Parathyroid adenoma (tissue), 2 donors: Measurements from ENCODE around the gene TP53I13.
A peak's percentile ranks its signal among the peaks of the same experiment; 100 is the strongest.

ENCODE experiments used
- H2AFZ ChIP-seq: fragments of 300-600 bp; sonication (generic); one replicate; pipeline ENCODE4 v1.7.0; 2017; ENCODE audit warnings: antibody characterized with exemption, mild to moderate bottlenecking
- H3K27ac ChIP-seq: fragments of 300-600 bp; sonication (generic); one replicate; pipeline ENCODE4 v1.7.0; 2017
- H3K27me3 ChIP-seq: fragments of 300-600 bp; sonication (generic); one replicate; pipeline ENCODE4 v1.7.0; 2017; ENCODE audit warnings: low read length; ENCODE audit not compliant: control insufficient read depth, insufficient read depth
- H3K36me3 ChIP-seq: fragments of 300-600 bp; sonication (generic); one replicate; pipeline ENCODE4 v1.7.0; 2017; ENCODE audit warnings: low read length; ENCODE audit not compliant: control insufficient read depth, insufficient read depth
- H3K4me1 ChIP-seq: fragments of 300-600 bp; sonication (generic); one replicate; pipeline ENCODE4 v1.7.0; 2017; ENCODE audit warnings: control low read depth
- H3K4me2 ChIP-seq: fragments of 300-600 bp; sonication (generic); one replicate; pipeline ENCODE4 v1.7.0; 2017; ENCODE audit warnings: low read length
- H3K4me3 ChIP-seq: fragments of 300-600 bp; sonication (generic); one replicate; pipeline ENCODE4 v1.7.0; 2017; ENCODE audit warnings: low read depth, low read length
- H3K79me2 ChIP-seq: fragments of 300-600 bp; sonication (generic); one replicate; pipeline ENCODE4 v1.7.0; 2017; ENCODE audit warnings: control low read depth
- H3K9ac ChIP-seq: fragments of 300-600 bp; sonication (generic); one replicate; pipeline ENCODE4 v1.7.0; 2017; ENCODE audit warnings: mild to moderate bottlenecking
- H3K9me3 ChIP-seq: fragments of 300-600 bp; sonication (generic); one replicate; pipeline ENCODE4 v1.7.0; 2017; ENCODE audit warnings: low read length; ENCODE audit not compliant: control insufficient read depth
- CTCF ChIP-seq: fragments of 300-600 bp; sonication (generic); IDR thresholded peaks from one replicate; pipeline ENCODE4 v1.7.0; 2017; ENCODE audit warnings: antibody characterized with exemption, mild to moderate bottlenecking
- donor health status: primary hyperparathyroidism.

Gene TP53I13, protein sequence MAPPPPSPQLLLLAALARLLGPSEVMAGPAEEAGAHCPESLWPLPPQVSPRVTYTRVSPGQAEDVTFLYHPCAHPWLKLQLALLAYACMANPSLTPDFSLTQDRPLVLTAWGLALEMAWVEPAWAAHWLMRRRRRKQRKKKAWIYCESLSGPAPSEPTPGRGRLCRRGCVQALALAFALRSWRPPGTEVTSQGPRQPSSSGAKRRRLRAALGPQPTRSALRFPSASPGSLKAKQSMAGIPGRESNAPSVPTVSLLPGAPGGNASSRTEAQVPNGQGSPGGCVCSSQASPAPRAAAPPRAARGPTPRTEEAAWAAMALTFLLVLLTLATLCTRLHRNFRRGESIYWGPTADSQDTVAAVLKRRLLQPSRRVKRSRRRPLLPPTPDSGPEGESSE

GRCh38 chr17:29568331-29569244, at the start of gene TP53I13:
TSS of gene TP53I13 (plus strand) at chr17:29568701. CDS start at chr17:29568759, 58 bp downstream.
- Histone ChIP-seq H3K4me1 (peaks cover 8% of the 10 kb centered on the region), H3K27ac (peak within 1 kb of the TSS; percentile 79), H3K36me3 (no peaks in the 10 kb centered on the region), H2AFZ (peak within 1 kb of the TSS; percentile 97), H3K9ac (peak within 1 kb of the TSS; percentile 53), H3K27me3 (no peaks in the 10 kb centered on the region), H3K4me3 (peak within 1 kb of the TSS; percentile 63), H3K9me3 (no peaks in the 10 kb centered on the region), H3K79me2 (no peaks in the 10 kb centered on the region), H3K4me2 (peak within 1 kb of the TSS; percentile 86)
- TF ChIP-seq CTCF = no peak

- Histone ChIP-seq H3K9ac (no peak overlapping the region), H3K79me2 (peaks cover 16% of the 10 kb centered on the region), H3K27me3 (no peaks in the 10 kb centered on the region), H3K4me3 (no peak overlapping the region), H3K9me3 (no peaks in the 10 kb centered on the region), H3K27ac (no peak overlapping the region), H2AFZ (no peak overlapping the region), H3K36me3 (no peaks in the 10 kb centered on the region), H3K4me2 (no peak overlapping the region), H3K4me1 (no peaks in the 10 kb centered on the region)
- no peak for TF ChIP-seq CTCF
Measured at GRCh38 chr17:29524692-29525091, 43.8 kb upstream of the TP53I13 start.

DNA sequence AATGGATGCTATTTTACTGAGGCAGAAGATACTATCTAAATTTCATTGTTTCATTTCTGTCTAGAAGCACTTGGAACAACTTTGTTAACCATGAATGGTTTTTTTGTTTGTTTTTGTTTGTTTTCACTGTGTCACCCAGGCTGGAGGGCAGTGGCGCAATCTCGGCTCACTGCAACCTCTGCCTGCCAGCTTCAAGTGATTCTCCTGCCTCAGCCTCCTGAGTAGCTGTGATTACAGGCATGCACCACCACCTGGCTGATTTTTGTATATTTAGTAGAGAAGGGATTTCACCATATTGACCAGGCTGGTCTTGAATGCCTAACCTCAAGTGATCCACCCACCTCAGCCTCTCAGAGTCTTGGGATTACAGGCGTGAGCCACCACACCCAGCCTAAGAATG, 42.2 kb upstream of the TP53I13 start:
- no peak overlapping the region for H2AFZ ChIP-seq
- no peaks in the 10 kb centered on the region for H3K36me3 ChIP-seq

DNA sequence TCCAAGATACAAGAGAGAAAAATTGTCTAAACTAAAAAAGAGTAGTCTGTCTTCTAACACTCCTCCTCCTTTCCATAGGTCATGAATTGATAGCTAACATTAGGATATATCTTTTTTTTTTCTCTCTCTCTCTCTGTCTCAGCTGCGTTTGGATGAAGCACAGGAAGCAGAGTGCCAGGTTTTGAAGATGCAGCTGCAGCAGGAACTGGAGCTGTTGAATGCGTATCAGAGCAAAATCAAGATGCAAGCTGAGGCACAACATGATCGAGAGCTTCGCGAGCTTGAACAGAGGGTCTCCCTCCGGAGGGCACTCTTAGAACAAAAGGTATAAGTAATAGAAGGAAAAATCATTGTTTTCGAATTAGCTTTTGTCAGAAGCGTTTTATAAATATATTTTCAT, 34.5 kb upstream of the TP53I13 start:
- H2AFZ ChIP-seq = no peak overlapping the region
- H3K36me3 ChIP-seq = no peaks in the 10 kb centered on the region
- no peak overlapping the region for H3K9ac ChIP-seq
- no peaks in the 10 kb centered on the region for H3K9me3 ChIP-seq
- no peak overlapping the region for H3K27ac ChIP-seq
- H3K4me1 ChIP-seq = no peaks in the 10 kb centered on the region
- H3K4me3 ChIP-seq = no peak overlapping the region
- no peak for TF ChIP-seq CTCF
- no peaks in the 10 kb centered on the region for H3K27me3 ChIP-seq
- peaks cover 6% of the 10 kb centered on the region for H3K79me2 ChIP-seq
- no peak overlapping the region for H3K4me2 ChIP-seq

More for the DNA sequence above, 42.2 kb upstream of the TP53I13 start:
- Histone ChIP-seq H3K9ac (no peak overlapping the region), H3K27me3 (no peaks in the 10 kb centered on the region), H3K4me2 (no peak overlapping the region), H3K4me3 (no peak overlapping the region), H3K27ac (no peak overlapping the region), H3K4me1 (no peaks in the 10 kb centered on the region), H3K79me2 (peaks cover 21% of the 10 kb centered on the region), H3K9me3 (no peaks in the 10 kb centered on the region)
- no peak for TF ChIP-seq CTCF
